HepG2 (cell line): ENCODE results near the gene UCN2. TPM values are rescaled to one million over a fixed set of nuclear protein-coding genes. Genes with fewer than 3 reads are reported as not detected.

Experiments used
- MIER2 ChIP-seq: IDR thresholded peaks from 2 replicates; pipeline ENCODE4 v1.6.1; 2016; ENCODE audit warnings: missing biosample characterization, missing genetic modification reagents
- PITX1 ChIP-seq: sonication (generic); formaldehyde crosslinking; IDR thresholded peaks from 2 replicates; pipeline ENCODE4 v1.5.1; 2020; ENCODE audit warnings: mild to moderate bottlenecking, missing genetic modification reagents
- RARA ChIP-seq: IDR thresholded peaks from 2 replicates; pipeline ENCODE4 v1.6.1; 2016; ENCODE audit warnings: missing genetic modification reagents, missing compliant biosample characterization
- SRF ChIP-seq: IDR thresholded peaks from 2 replicates; pipeline ENCODE4 v1.6.1; 2011; ENCODE audit warnings: mild to moderate bottlenecking, low read depth, low read length, moderate library complexity
- ZBTB33 ChIP-seq: sonication (generic); formaldehyde crosslinking; IDR thresholded peaks from 2 replicates; pipeline ENCODE4 v1.4.0; 2020; ENCODE audit warnings: missing genetic modification reagents
- ZNF136 ChIP-seq: sonication (generic); formaldehyde crosslinking; IDR thresholded peaks from 2 replicates; pipeline ENCODE4 v1.8.1; 2022; ENCODE audit warnings: low read depth, mild to moderate bottlenecking, moderate library complexity, missing genetic modification reagents
- ZNF17 ChIP-seq: sonication (generic); formaldehyde crosslinking; IDR thresholded peaks from 2 replicates; pipeline ENCODE4 v1.5.0; 2020; ENCODE audit warnings: mild to moderate bottlenecking, missing genetic modification reagents
- ZNF230 ChIP-seq: sonication (generic); formaldehyde crosslinking; IDR thresholded peaks from 2 replicates; pipeline ENCODE4 v1.4.0; 2020; ENCODE audit warnings: mild to moderate bottlenecking, missing genetic modification reagents
- ZNF256 ChIP-seq: sonication (generic); formaldehyde crosslinking; conservative IDR thresholded peaks from 2 replicates; pipeline ENCODE4 v1.4.0; 2020; ENCODE audit warnings: missing genetic modification reagents
- ZNF501 ChIP-seq: sonication (generic); formaldehyde crosslinking; IDR thresholded peaks from 2 replicates; pipeline ENCODE4 v1.5.1; 2020; ENCODE audit warnings: mild to moderate bottlenecking, moderate library complexity, missing genetic modification reagents
- ZNF652 ChIP-seq: IDR thresholded peaks from 2 replicates; pipeline ENCODE4 v1.6.1; 2016; ENCODE audit warnings: low read depth, borderline replicate concordance
- polyA plus RNA-seq, 8 experiments: library from polyadenylated mRNA; depleted of rRNA in 3 of 8; stranded (reverse) in 7 of 8; unstranded in 1 of 8; fragments of >200 nt; fragmentation: Illumina TruSeq in 4 of 8; extraction: Trizol in 4 of 8; gene quantifications; 2 replicates each; pipeline versions ENCODE4 v1.2.1 to v1.2.3, GENCODE V29; 2011 to 2016; ENCODE audit warnings: low read depth in 4 of 8, missing spikeins in 1 of 8, mixed read lengths in 1 of 8; ENCODE audit not compliant: insufficient read depth in 1 of 8
- total RNA-seq, 5 experiments: library from RNA; depleted of rRNA; stranded (reverse); fragments of >200 nt; fragmentation: Illumina TruSeq; extraction: Trizol; gene quantifications; 2 replicates each; pipeline ENCODE4 v1.2.3, GENCODE V29; 2016; ENCODE audit warnings: low read depth in 1 of 5
- TF ChIP-seq, protein P1 (sequence below): sonication (generic); formaldehyde crosslinking; IDR thresholded peaks from 2 replicates; pipeline ENCODE4 v1.4.0; 2020; ENCODE audit warnings: missing genetic modification reagents
- TF ChIP-seq, protein P2 (sequence below): sonication (generic); formaldehyde crosslinking; conservative IDR thresholded peaks from 2 replicates; pipeline ENCODE4 v1.8.1; 2023; ENCODE audit warnings: missing genetic modification reagents
- TF ChIP-seq, protein P3 (sequence below): sonication (generic); formaldehyde crosslinking; IDR thresholded peaks from 2 replicates; pipeline ENCODE4 v1.8.0; 2022; ENCODE audit warnings: mild to moderate bottlenecking, missing genetic modification reagents, moderate library complexity
- TF ChIP-seq, protein P4 (sequence below): IDR thresholded peaks from 2 replicates; pipeline ENCODE4 v1.6.1; 2016; ENCODE audit warnings: low read depth, control low read depth
- TF ChIP-seq, protein P5 (sequence below): sonication (generic); formaldehyde crosslinking; IDR thresholded peaks from 2 replicates; pipeline ENCODE4 v1.5.1; 2020; ENCODE audit warnings: missing genetic modification reagents, mild to moderate bottlenecking, borderline replicate concordance

Gene UCN2
- total and polyA plus RNA-seq, 2 of the 13 experiments (the other 11 are each of a cell fraction or from before 2014, with no cell fraction given): 0.07 to 1.5 TPM

DNA sequence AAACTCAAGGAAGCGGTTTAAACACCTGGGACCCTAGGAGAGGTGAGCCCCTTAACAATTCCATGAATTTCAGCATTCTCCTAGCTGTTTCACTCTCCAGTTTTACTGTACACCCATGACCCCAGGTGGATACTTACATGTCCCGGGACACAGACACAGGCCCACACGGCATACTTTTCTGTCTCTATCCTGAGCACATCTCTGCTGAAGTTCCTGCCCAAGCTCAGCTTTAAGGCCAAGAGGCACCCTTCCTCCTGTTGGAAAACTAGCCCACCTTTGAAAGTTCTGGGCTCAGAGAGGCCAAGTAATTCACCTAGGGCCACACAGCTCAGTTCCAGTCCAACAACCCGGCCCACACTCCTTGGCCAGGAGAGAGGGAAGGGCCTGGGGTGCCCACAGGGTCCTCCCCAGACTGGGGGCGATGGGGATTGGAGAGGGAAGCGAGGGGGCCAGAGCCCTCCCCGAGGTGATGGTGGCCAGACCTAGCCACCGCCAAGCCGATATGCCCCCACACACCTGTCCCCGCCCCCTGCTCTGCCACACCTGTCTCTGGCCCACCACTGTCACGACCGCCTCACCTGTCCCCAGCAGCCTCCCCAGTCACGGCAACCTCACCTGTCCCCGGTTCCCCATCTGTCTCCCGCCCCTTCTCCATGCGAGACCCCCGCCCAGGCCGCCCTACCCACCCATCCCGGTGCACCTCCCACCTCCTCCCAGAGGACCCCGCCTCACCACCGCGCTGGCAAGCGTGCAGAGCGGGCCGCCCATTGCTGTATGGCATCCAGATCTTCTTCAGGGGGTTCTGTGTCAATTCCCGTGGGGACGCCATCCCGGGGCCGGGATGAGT is 7.4 kb downstream of the UCN2 start (continued):
- TF ChIP-seq, protein P1, sequence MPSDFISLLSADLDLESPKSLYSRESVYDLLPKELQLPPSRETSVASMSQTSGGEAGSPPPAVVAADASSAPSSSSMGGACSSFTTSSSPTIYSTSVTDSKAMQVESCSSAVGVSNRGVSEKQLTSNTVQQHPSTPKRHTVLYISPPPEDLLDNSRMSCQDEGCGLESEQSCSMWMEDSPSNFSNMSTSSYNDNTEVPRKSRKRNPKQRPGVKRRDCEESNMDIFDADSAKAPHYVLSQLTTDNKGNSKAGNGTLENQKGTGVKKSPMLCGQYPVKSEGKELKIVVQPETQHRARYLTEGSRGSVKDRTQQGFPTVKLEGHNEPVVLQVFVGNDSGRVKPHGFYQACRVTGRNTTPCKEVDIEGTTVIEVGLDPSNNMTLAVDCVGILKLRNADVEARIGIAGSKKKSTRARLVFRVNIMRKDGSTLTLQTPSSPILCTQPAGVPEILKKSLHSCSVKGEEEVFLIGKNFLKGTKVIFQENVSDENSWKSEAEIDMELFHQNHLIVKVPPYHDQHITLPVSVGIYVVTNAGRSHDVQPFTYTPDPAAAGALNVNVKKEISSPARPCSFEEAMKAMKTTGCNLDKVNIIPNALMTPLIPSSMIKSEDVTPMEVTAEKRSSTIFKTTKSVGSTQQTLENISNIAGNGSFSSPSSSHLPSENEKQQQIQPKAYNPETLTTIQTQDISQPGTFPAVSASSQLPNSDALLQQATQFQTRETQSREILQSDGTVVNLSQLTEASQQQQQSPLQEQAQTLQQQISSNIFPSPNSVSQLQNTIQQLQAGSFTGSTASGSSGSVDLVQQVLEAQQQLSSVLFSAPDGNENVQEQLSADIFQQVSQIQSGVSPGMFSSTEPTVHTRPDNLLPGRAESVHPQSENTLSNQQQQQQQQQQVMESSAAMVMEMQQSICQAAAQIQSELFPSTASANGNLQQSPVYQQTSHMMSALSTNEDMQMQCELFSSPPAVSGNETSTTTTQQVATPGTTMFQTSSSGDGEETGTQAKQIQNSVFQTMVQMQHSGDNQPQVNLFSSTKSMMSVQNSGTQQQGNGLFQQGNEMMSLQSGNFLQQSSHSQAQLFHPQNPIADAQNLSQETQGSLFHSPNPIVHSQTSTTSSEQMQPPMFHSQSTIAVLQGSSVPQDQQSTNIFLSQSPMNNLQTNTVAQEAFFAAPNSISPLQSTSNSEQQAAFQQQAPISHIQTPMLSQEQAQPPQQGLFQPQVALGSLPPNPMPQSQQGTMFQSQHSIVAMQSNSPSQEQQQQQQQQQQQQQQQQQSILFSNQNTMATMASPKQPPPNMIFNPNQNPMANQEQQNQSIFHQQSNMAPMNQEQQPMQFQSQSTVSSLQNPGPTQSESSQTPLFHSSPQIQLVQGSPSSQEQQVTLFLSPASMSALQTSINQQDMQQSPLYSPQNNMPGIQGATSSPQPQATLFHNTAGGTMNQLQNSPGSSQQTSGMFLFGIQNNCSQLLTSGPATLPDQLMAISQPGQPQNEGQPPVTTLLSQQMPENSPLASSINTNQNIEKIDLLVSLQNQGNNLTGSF: no peak
- no peak for TF ChIP-seq ZNF652 (CRISPR knock-in tag)
- TF ChIP-seq ZNF256 (CRISPR knock-in tag): no peak
- no peak for TF ChIP-seq ZNF17 (CRISPR knock-in tag)
- no peak for TF ChIP-seq ZNF136 (CRISPR knock-in tag)
- TF ChIP-seq RARA: no peak
- TF ChIP-seq, protein P2, sequence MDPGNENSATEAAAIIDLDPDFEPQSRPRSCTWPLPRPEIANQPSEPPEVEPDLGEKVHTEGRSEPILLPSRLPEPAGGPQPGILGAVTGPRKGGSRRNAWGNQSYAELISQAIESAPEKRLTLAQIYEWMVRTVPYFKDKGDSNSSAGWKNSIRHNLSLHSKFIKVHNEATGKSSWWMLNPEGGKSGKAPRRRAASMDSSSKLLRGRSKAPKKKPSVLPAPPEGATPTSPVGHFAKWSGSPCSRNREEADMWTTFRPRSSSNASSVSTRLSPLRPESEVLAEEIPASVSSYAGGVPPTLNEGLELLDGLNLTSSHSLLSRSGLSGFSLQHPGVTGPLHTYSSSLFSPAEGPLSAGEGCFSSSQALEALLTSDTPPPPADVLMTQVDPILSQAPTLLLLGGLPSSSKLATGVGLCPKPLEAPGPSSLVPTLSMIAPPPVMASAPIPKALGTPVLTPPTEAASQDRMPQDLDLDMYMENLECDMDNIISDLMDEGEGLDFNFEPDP (CRISPR knock-in tag): no peak
- TF ChIP-seq, protein P3, sequence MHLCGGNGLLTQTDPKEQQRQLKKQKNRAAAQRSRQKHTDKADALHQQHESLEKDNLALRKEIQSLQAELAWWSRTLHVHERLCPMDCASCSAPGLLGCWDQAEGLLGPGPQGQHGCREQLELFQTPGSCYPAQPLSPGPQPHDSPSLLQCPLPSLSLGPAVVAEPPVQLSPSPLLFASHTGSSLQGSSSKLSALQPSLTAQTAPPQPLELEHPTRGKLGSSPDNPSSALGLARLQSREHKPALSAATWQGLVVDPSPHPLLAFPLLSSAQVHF (CRISPR knock-in tag): no peak
- TF ChIP-seq, protein P4, sequence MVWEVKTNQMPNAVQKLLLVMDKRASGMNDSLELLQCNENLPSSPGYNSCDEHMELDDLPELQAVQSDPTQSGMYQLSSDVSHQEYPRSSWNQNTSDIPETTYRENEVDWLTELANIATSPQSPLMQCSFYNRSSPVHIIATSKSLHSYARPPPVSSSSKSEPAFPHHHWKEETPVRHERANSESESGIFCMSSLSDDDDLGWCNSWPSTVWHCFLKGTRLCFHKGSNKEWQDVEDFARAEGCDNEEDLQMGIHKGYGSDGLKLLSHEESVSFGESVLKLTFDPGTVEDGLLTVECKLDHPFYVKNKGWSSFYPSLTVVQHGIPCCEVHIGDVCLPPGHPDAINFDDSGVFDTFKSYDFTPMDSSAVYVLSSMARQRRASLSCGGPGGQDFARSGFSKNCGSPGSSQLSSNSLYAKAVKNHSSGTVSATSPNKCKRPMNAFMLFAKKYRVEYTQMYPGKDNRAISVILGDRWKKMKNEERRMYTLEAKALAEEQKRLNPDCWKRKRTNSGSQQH (CRISPR knock-in tag): no peak; the same call in 1 of the 2 replicates
- TF ChIP-seq ZBTB33 (CRISPR knock-in tag): no peak
- 0 out of 2 replicates have a peak, but pooled peaks have one; percentile 19 for TF ChIP-seq PITX1
- no peak for TF ChIP-seq ZNF501 (CRISPR knock-in tag)
- TF ChIP-seq, protein P5, sequence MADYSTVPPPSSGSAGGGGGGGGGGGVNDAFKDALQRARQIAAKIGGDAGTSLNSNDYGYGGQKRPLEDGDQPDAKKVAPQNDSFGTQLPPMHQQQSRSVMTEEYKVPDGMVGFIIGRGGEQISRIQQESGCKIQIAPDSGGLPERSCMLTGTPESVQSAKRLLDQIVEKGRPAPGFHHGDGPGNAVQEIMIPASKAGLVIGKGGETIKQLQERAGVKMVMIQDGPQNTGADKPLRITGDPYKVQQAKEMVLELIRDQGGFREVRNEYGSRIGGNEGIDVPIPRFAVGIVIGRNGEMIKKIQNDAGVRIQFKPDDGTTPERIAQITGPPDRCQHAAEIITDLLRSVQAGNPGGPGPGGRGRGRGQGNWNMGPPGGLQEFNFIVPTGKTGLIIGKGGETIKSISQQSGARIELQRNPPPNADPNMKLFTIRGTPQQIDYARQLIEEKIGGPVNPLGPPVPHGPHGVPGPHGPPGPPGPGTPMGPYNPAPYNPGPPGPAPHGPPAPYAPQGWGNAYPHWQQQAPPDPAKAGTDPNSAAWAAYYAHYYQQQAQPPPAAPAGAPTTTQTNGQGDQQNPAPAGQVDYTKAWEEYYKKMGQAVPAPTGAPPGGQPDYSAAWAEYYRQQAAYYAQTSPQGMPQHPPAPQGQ (CRISPR knock-in tag): no peak
- no peak for TF ChIP-seq MIER2 (CRISPR knock-in tag)
- TF ChIP-seq ZNF230 (CRISPR knock-in tag): no peak
- TF ChIP-seq SRF: no peak
